GM11168 (cell line): ENCODE results near the gene RALGPS1.
"Not testable (repeated sequence)": the region's sequence is repeated elsewhere in the genome, so short reads cannot be mapped to it uniquely, and the experiment has no call there.

Experiments
- in situ Hi-C: fragments of 300-500 bp; cut with MboI; formaldehyde crosslinking; loops from one replicate; pipeline ENCODE4 v1.12.0; 2022; ENCODE audit warnings: low sequenced_read_pairs; ENCODE audit not compliant: unreplicated experiment

Gene RALGPS1

GRCh38 chr9:127014910-127015540 lies 100.4 kb downstream of the RALGPS1 start:
- in situ Hi-C loops = no loop called here

GRCh38 chr9:127015921-127016512 lies 101.4 kb downstream of the RALGPS1 start:
- in situ Hi-C loops = no loop called here

GRCh38 chr9:127017979-127018378 lies 103.4 kb downstream of the RALGPS1 start:
- in situ Hi-C loops = not testable (repeated sequence)

- in situ Hi-C loops = no loop called here
Observed at GRCh38 chr9:127018935-127019334, 104.4 kb downstream of the RALGPS1 start.

- in situ Hi-C loops = no loop called here
Observed at GRCh38 chr9:127020036-127020801, 105.6 kb downstream of the RALGPS1 start.

- in situ Hi-C loops = no loop called here
Observed at GRCh38 chr9:127020802-127021078, 106.2 kb downstream of the RALGPS1 start.

GRCh38 chr9:127021664-127022363 lies 107.2 kb downstream of the RALGPS1 start:
- in situ Hi-C loops = no loop called here

- in situ Hi-C loops = no loop called here
Observed at GRCh38 chr9:127022913-127023660, 108.5 kb downstream of the RALGPS1 start.

- in situ Hi-C loops = no loop called here
Observed at GRCh38 chr9:127025042-127025441, 110.5 kb downstream of the RALGPS1 start.

- in situ Hi-C loops = no loop called here
Observed at GRCh38 chr9:127027694-127028093, 113.1 kb downstream of the RALGPS1 start.

GRCh38 chr9:127029548-127029947 lies 115.0 kb downstream of the RALGPS1 start:
- in situ Hi-C loops = no loop called here

- in situ Hi-C loops = no loop called here
Observed at GRCh38 chr9:127030814-127031740, 116.5 kb downstream of the RALGPS1 start.

- in situ Hi-C loops = no loop called here
Observed at GRCh38 chr9:127032256-127032655, 117.7 kb downstream of the RALGPS1 start.

- in situ Hi-C loops = no loop called here
Observed at GRCh38 chr9:127033061-127033460, 118.5 kb downstream of the RALGPS1 start.

GRCh38 chr9:127033789-127034188 lies 119.2 kb downstream of the RALGPS1 start:
- in situ Hi-C loops = no loop called here

GRCh38 chr9:127034691-127035090 lies 120.1 kb downstream of the RALGPS1 start:
- in situ Hi-C loops = no loop called here

GRCh38 chr9:127035423-127035822 lies 120.8 kb downstream of the RALGPS1 start:
- in situ Hi-C loops = no loop called here

GRCh38 chr9:127035948-127036347 lies 121.4 kb downstream of the RALGPS1 start:
- in situ Hi-C loops = no loop called here

- in situ Hi-C loops = no loop called here
Observed at GRCh38 chr9:127036437-127036836, 121.9 kb downstream of the RALGPS1 start.
